NCI-H1436 (cell line): ENCODE measurements around the gene WDFY3.

Source experiments
- DNase-seq: peaks from one replicate; lab custom pipeline; 2025; lab: John Stamatoyannopoulos, UW

The WDFY3 gene

GRCh38 chr4:84966382-84967242, at the start of gene WDFY3:
WDFY3 (minus strand) TSS chr4:84966690; CDS start chr4:84860591, 106,099 bp downstream.
- peak; percentile 69 for DNase-seq

GRCh38 chr4:85005865-85006377, 39.4 kb upstream of the WDFY3 start:
- no peak for DNase-seq

GRCh38 chr4:85000343-85000742, 33.9 kb upstream of the WDFY3 start:
- DNase-seq = no peak

- no peak for DNase-seq
Measured at GRCh38 chr4:84995386-84995785, 28.9 kb upstream of the WDFY3 start.

GRCh38 chr4:84994280-84994679, 27.8 kb upstream of the WDFY3 start:
- no peak for DNase-seq

GRCh38 chr4:84985952-84986351, 19.5 kb upstream of the WDFY3 start:
- no peak for DNase-seq

GRCh38 chr4:84977396-84977795, 10.9 kb upstream of the WDFY3 start:
- no peak for DNase-seq

GRCh38 chr4:84973856-84974255, 7.4 kb upstream of the WDFY3 start:
- DNase-seq = no peak

GRCh38 chr4:84971319-84971932, 4.9 kb upstream of the WDFY3 start:
- peak; percentile 42 for DNase-seq

- peak; percentile 55 for DNase-seq
Measured at GRCh38 chr4:84968925-84969324, 2.4 kb upstream of the WDFY3 start.

GRCh38 chr4:84967243-84967690, 777 bp upstream of the WDFY3 start:
- DNase-seq = no peak

- DNase-seq = peak; percentile 30
Measured at GRCh38 chr4:84965553-84966381, 723 bp downstream of the WDFY3 start.

- no peak for DNase-seq
Measured at GRCh38 chr4:84964995-84965552, 1.4 kb downstream of the WDFY3 start.

GRCh38 chr4:84962102-84962501, 4.4 kb downstream of the WDFY3 start:
- no peak for DNase-seq

- DNase-seq = no peak
Measured at GRCh38 chr4:84958434-84958833, 8.1 kb downstream of the WDFY3 start.

GRCh38 chr4:84957514-84958420, 8.7 kb downstream of the WDFY3 start:
- DNase-seq = no peak

- DNase-seq = peak; percentile 20
Measured at GRCh38 chr4:84956014-84956413, 10.5 kb downstream of the WDFY3 start.

- no peak for DNase-seq
Measured at GRCh38 chr4:84954982-84955567, 11.4 kb downstream of the WDFY3 start.

- DNase-seq = no peak
Measured at GRCh38 chr4:84952776-84953175, 13.7 kb downstream of the WDFY3 start.

- DNase-seq = no peak
Measured at GRCh38 chr4:84952004-84952403, 14.5 kb downstream of the WDFY3 start.
